Measurements from ENCODE around the gene XKR7. TPM values are rescaled to one million over a fixed set of nuclear protein-coding genes. Genes with fewer than 3 reads are reported as not detected.

Gene XKR7
- total RNA-seq, 1 experiment from 2014 or later, result not detected

DNA sequence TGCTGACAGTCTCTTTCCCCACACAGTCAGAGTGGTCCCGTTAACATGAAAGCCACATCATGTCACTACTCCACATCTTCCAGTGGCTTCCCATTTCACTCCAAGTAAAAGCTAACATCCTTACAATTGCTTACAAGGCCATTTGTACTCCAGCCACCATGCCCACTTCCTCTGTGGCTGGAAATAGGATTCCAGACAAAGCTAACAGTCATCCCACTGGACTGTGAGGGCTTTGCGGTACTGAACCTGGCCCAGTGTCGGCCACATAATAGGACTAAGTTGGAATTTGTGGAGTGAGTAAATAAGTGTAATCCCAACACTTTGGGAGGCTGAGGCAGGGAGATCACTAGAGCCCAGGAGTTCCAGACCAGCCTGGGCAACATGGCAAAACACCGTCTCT, 53.1 kb downstream of the XKR7 start:
- Histone ChIP-seq H3K9me2 (replicated peaks; ENCODE audit: low read length) (no peaks in the 10 kb centered on the region), H3K36me3 (ENCODE audit: low read depth, low read length) (no peaks in the 10 kb centered on the region)

DNA sequence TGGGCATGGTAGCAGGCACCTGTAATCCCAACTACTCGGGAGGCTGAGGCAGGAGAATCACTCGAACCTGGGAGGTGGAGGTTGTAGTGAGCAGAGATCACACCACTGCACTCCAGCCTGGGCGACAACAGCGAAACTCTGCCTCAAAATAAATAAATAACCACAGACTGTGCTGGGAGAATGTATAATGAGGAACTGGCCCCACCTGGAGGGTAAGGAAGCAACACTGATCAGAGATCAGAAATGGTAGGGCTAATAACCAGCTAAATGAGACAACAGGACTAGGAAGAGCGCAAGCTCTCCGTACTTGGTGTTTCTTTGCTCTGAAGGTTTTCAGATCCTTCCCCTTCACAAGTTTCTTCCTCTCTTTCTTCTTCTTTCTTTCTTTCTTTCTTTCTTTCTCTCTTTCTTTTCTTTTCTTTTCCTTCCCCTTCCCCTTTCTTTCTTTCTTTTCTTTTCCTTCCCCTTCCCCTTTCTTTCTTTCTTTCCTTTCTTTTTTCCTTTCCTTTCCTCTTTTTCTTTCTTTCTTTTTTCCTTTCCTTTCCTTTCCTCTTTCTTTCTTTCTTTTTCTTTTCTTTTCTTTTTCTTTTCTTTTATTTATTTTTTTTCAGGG, 56.8 kb downstream of the XKR7 start:
- intact Hi-C loops (cut with micrococcal nuclease), result no loop called here

More for the DNA sequence above, 53.1 kb downstream of the XKR7 start:
- Histone ChIP-seq H3K9ac (ENCODE audit: low read length) (no peak overlapping the region), H2AFZ (ENCODE audit: low read length) (no peak overlapping the region), H3K4me3 (ENCODE audit: low read length) (no peak overlapping the region), H3K27me3 (ENCODE audit: low read length) (peaks cover 48% of the 10 kb centered on the region), H3K79me2 (ENCODE audit: low read length) (no peaks in the 10 kb centered on the region), H4K20me1 (ENCODE audit: low read length) (no peaks in the 10 kb centered on the region), H3F3A (ENCODE audit: low read length, unreplicated experiment) (no peaks in the 10 kb centered on the region), H3K4me2 (ENCODE audit: low read length) (no peak overlapping the region), H3K27ac (ENCODE audit: low read length) (no peak overlapping the region), H3K4me1 (ENCODE audit: insufficient read depth, low read length) (no peaks in the 10 kb centered on the region), H3K9me3 (ENCODE audit: low read length) (no peaks in the 10 kb centered on the region)
- TF ChIP-seq, protein P1, sequence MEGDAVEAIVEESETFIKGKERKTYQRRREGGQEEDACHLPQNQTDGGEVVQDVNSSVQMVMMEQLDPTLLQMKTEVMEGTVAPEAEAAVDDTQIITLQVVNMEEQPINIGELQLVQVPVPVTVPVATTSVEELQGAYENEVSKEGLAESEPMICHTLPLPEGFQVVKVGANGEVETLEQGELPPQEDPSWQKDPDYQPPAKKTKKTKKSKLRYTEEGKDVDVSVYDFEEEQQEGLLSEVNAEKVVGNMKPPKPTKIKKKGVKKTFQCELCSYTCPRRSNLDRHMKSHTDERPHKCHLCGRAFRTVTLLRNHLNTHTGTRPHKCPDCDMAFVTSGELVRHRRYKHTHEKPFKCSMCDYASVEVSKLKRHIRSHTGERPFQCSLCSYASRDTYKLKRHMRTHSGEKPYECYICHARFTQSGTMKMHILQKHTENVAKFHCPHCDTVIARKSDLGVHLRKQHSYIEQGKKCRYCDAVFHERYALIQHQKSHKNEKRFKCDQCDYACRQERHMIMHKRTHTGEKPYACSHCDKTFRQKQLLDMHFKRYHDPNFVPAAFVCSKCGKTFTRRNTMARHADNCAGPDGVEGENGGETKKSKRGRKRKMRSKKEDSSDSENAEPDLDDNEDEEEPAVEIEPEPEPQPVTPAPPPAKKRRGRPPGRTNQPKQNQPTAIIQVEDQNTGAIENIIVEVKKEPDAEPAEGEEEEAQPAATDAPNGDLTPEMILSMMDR (conservative IDR thresholded peaks at IDR 0.05; ENCODE audit: low read depth, low read length), result no peak
- no peak for TF ChIP-seq EZH2 (IDR thresholded peaks at IDR 0.05; ENCODE audit: low read length, unreplicated experiment)
- no peak for TF ChIP-seq EZH2phosphoT487 (IDR thresholded peaks at IDR 0.05; ENCODE audit: borderline replicate concordance, low read length)
- intact Hi-C loops (cut with micrococcal nuclease), result no loop called here
- ATAC-seq (no peak), DNase-seq (no peak)
- POLR2A ChIA-PET (ENCODE audit: unreplicated experiment), result no interaction called here
- BruUV-seq (replicated peaks), result no TSS peak
- CTCF ChIA-PET, result no interaction called here

DNA sequence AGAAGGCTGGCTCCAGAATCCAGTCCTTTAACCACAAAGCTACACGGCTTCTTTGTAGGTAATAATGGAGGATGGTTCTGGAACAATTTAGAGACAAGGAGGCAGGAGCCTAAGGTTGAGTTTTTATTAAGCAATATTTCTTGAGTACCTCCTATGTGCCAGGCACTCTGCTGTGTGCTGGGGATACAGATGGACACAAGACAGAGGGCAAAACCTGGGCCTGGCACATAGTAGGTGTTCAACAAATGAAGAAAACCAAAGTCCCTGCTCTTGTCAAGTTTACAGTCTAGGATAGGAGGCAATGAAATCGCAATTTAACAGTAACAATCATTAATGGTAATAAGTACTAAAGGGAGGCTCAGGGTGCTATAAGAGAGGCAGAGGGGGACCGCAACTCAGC, 59.7 kb downstream of the XKR7 start:
- Histone ChIP-seq H4K20me1 (ENCODE audit: low read length) (no peaks in the 10 kb centered on the region), H3K27me3 (ENCODE audit: low read length) (peaks cover 22% of the 10 kb centered on the region), H3K4me3 (ENCODE audit: low read length) (no peak overlapping the region), H3K79me2 (ENCODE audit: low read length) (no peaks in the 10 kb centered on the region), H3F3A (ENCODE audit: low read length, unreplicated experiment) (no peaks in the 10 kb centered on the region), H3K27ac (ENCODE audit: low read length) (no peak overlapping the region), H3K9ac (ENCODE audit: low read length) (no peak overlapping the region), H3K4me2 (ENCODE audit: low read length) (no peak overlapping the region), H3K36me3 (ENCODE audit: low read depth, low read length) (no peaks in the 10 kb centered on the region), H3K9me3 (ENCODE audit: low read length) (no peaks in the 10 kb centered on the region), H3K9me2 (replicated peaks; ENCODE audit: low read length) (no peaks in the 10 kb centered on the region), H2AFZ (ENCODE audit: low read length) (no peak overlapping the region), H3K4me1 (ENCODE audit: insufficient read depth, low read length) (no peaks in the 10 kb centered on the region)
- no TSS peak for BruUV-seq (replicated peaks)
- intact Hi-C loops (cut with micrococcal nuclease), result no loop called here
- ATAC-seq (no peak), DNase-seq (no peak)
- TF ChIP-seq, protein P1 (conservative IDR thresholded peaks at IDR 0.05; ENCODE audit: low read depth, low read length), result no peak
- TF ChIP-seq EZH2phosphoT487 (IDR thresholded peaks at IDR 0.05; ENCODE audit: borderline replicate concordance, low read length), result no peak
- no peak for TF ChIP-seq EZH2 (IDR thresholded peaks at IDR 0.05; ENCODE audit: low read length, unreplicated experiment)
- ChIA-PET CTCF (no interaction called here), POLR2A (ENCODE audit: unreplicated experiment) (no interaction called here)

More for the DNA sequence above, 56.8 kb downstream of the XKR7 start:
- no peak overlapping the region for H3K4me3 ChIP-seq (ENCODE audit: low read length)
- BruUV-seq (replicated peaks), result no TSS peak
- no peaks in the 10 kb centered on the region for H3K79me2 ChIP-seq (ENCODE audit: low read length)
- H3K9me3 ChIP-seq (ENCODE audit: low read length), result no peaks in the 10 kb centered on the region
- ATAC-seq (no peak), DNase-seq (no peak)
- no peaks in the 10 kb centered on the region for H3K4me1 ChIP-seq (ENCODE audit: insufficient read depth, low read length)
- ChIA-PET POLR2A (ENCODE audit: unreplicated experiment) (no interaction called here), CTCF (no interaction called here)
- H3F3A ChIP-seq (ENCODE audit: low read length, unreplicated experiment), result no peaks in the 10 kb centered on the region
- no peak overlapping the region for H3K4me2 ChIP-seq (ENCODE audit: low read length)
- H3K27ac ChIP-seq (ENCODE audit: low read length), result no peak overlapping the region
- H3K9ac ChIP-seq (ENCODE audit: low read length), result no peak overlapping the region
- H3K27me3 ChIP-seq (ENCODE audit: low read length), result peaks cover 35% of the 10 kb centered on the region
- H3K9me2 ChIP-seq (replicated peaks; ENCODE audit: low read length), result no peaks in the 10 kb centered on the region
- H4K20me1 ChIP-seq (ENCODE audit: low read length), result no peaks in the 10 kb centered on the region
- no peaks in the 10 kb centered on the region for H3K36me3 ChIP-seq (ENCODE audit: low read depth, low read length)
- no peak overlapping the region for H2AFZ ChIP-seq (ENCODE audit: low read length)
- TF ChIP-seq, protein P1 (conservative IDR thresholded peaks at IDR 0.05; ENCODE audit: low read depth, low read length), result no peak
- TF ChIP-seq EZH2 (IDR thresholded peaks at IDR 0.05; ENCODE audit: low read length, unreplicated experiment), result no peak
- TF ChIP-seq EZH2phosphoT487 (IDR thresholded peaks at IDR 0.05; ENCODE audit: borderline replicate concordance, low read length), result no peak

Data from PC-3 (cell line).